GM18907 (cell line): ENCODE data around the gene GRM5.
"Not testable (repeated sequence)": the region's sequence is repeated elsewhere in the genome, so short reads cannot be mapped to it uniquely, and the experiment has no call there.

Experiments
- ATAC-seq: cut with Tn5 transposase; IDR thresholded peaks from one replicate; pipeline ENCODE4 v1.9.1; 2021; ENCODE audit warnings: mild to moderate bottlenecking, moderate library complexity; ENCODE audit not compliant: unreplicated experiment

The GRM5 gene

GRCh38 chr11:89065651-89066201 lies at the start of gene GRM5:
GRM5 (minus strand) TSS chr11:89065982; CDS start chr11:89047872, 18,110 bp downstream.
- not testable (repeated sequence) for ATAC-seq

GRCh38 chr11:89097956-89098355 lies 32.2 kb upstream of the GRM5 start:
- peak; percentile 92 for ATAC-seq

- not testable (repeated sequence) for ATAC-seq
These were observed 28.0 kb upstream of the GRM5 start for GRCh38 chr11:89093806-89094205.

GRCh38 chr11:89084951-89085350 lies 19.2 kb upstream of the GRM5 start:
- ATAC-seq: not testable (repeated sequence)

GRCh38 chr11:89070911-89071310 lies 5.1 kb upstream of the GRM5 start:
- ATAC-seq: not testable (repeated sequence)

GRCh38 chr11:89067264-89067663 lies 1.5 kb upstream of the GRM5 start:
- ATAC-seq: no peak

GRCh38 chr11:89065066-89065465 lies 716 bp downstream of the GRM5 start:
- ATAC-seq: no peak

- ATAC-seq: not testable (repeated sequence)
These were observed 2.3 kb downstream of the GRM5 start for GRCh38 chr11:89063481-89063951.

- ATAC-seq: not testable (repeated sequence)
These were observed 2.9 kb downstream of the GRM5 start for GRCh38 chr11:89062771-89063298.

- ATAC-seq: not testable (repeated sequence)
These were observed 3.9 kb downstream of the GRM5 start for GRCh38 chr11:89061839-89062238.

- not testable (repeated sequence) for ATAC-seq
These were observed 8.4 kb downstream of the GRM5 start for GRCh38 chr11:89057406-89057805.

GRCh38 chr11:89052220-89052619 lies 13.6 kb downstream of the GRM5 start:
- no peak for ATAC-seq

GRCh38 chr11:89047159-89047558 lies 18.6 kb downstream of the GRM5 start:
- ATAC-seq: not testable (repeated sequence)

GRCh38 chr11:89043861-89044588 lies 21.8 kb downstream of the GRM5 start:
- not testable (repeated sequence) for ATAC-seq

- not testable (repeated sequence) for ATAC-seq
These were observed 36.1 kb downstream of the GRM5 start for GRCh38 chr11:89029671-89030070.

- ATAC-seq: no peak
These were observed 44.4 kb downstream of the GRM5 start for GRCh38 chr11:89021339-89021738.

- not testable (repeated sequence) for ATAC-seq
These were observed 45.8 kb downstream of the GRM5 start for GRCh38 chr11:89019827-89020547.

- ATAC-seq: no peak
These were observed 49.6 kb downstream of the GRM5 start for GRCh38 chr11:89016214-89016613.

GRCh38 chr11:89015614-89016013 lies 50.2 kb downstream of the GRM5 start:
- no peak for ATAC-seq

- not testable (repeated sequence) for ATAC-seq
These were observed 64.9 kb downstream of the GRM5 start for GRCh38 chr11:89000852-89001251.

GRCh38 chr11:88979641-88980040 lies 86.1 kb downstream of the GRM5 start:
- ATAC-seq: no peak
